ENCODE data around the gene CARNS1.
"Not testable (repeated sequence)": the region's sequence is repeated elsewhere in the genome, so short reads cannot be mapped to it uniquely, and the experiment has no call there.

The CARNS1 gene

DNA sequence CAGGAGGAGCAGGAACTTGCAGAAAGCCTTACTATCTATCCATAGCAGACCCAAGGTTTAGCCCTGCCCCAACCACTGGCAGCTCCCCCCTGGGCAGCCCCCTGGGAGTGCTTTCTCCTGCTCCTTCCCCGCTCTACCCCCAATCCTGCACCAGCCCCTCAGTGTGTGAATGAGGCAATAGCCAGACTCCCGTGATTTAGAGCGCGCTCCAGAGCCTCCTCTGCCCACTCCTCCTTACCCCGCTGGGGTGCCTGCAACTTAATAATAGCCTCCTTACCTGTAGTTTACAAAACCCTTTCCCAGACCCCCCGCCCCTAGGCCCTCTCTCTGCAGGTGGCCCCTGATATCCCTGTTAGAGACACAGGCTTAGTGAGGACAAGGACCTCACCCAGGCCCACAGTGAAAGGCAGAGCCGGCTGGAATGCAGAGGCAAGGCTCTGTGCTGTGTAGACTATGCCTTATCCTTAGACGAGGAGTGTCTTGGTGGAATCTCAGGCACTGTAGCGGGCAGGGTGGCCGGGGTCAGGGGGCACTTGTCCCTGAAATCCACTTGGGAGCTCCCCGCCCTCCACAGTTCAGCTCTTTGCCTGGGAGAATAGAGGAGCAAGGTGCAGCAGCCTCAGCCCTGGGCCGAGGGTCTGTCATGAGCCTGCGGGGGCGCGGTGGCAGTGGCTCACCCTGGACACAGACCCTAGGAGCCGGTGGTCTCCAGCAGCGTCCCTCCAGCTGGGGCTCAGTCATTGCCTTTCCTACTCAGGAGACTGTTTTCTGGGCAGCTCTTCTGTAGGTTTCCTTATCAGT lies 4.3 kb upstream of the CARNS1 start:
- no peak for DNase-seq

DNA sequence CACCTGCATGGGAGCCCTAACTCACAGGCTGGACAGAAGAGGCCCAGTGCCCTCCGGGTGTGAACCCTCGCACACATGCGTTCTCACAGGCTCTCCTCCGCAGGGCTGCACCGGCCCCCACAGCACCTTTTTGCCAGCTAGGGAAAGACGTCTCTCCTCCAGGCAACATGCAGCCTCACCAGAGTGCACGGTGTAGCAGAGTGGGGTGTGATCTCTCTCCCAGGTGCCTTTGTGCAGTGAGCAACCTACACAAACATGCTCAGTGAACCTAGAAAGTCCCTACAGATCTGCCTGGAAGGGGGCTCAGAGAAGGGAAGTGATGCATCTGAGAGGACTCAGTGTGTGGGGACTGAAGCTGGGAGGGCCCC lies 3.7 kb upstream of the CARNS1 start:
- no peak for DNase-seq

DNA sequence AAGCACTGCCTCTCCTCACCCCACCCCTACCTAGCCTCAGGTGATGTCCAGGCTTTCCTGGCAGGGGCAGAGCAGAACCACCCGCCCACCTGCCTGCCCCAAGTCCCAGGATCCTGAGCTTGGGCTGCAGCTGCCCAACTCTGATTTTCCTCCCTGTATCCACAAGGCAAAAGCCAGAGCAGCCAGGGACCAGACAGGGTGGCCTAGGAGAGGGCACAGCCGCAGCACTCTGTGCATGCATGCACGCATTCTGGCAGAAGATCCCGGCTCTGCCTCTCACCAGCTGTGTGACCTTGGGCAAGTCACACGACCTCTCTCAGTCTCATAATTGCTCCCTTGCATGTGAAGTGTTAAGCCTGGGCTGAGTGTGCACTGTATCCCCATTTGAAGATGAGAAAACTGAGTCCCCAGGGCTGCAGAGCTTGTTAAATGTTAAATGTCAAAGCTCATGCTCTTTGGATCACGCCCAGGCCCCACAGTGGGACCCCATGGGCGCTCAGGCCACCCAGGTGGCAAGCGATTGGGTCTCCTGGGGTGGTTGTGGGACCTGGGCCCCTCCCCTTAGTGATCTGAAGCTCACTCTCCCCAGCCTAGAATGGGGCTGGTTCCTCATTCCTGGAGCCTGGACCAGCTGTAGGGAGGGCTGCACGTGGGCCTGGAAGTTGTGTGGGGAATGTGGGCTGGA lies 2.8 kb upstream of the CARNS1 start:
- no peak for DNase-seq

DNA sequence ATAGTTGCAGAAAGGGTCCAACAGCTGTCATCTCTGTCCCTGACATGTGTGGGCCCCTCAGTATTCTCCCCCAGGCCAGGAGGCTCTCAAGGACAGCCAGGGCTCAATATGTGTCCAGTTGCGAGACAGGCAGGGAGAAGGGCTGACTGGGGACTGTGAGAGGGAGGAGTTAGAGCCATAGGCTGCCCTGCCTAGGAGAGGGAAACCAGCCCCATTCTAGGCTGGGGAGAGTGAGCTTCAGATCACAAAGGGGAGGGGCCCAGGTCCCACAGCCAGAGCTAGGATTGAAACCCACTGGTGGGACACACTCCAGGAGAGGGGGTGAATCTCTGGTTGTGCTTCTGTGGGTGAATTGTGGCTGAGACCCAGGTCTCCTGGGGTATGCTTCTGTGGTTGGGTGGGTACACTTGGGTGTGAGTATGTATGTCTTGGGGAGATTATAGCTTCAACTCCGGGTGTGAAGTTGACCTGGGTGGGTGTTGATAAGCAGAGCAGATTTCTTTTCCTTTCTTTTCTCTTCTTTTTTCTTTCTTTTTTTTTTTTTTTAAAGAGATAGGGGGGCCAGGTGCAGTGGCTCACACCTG lies 2.1 kb upstream of the CARNS1 start:
- no peak for DNase-seq

DNA sequence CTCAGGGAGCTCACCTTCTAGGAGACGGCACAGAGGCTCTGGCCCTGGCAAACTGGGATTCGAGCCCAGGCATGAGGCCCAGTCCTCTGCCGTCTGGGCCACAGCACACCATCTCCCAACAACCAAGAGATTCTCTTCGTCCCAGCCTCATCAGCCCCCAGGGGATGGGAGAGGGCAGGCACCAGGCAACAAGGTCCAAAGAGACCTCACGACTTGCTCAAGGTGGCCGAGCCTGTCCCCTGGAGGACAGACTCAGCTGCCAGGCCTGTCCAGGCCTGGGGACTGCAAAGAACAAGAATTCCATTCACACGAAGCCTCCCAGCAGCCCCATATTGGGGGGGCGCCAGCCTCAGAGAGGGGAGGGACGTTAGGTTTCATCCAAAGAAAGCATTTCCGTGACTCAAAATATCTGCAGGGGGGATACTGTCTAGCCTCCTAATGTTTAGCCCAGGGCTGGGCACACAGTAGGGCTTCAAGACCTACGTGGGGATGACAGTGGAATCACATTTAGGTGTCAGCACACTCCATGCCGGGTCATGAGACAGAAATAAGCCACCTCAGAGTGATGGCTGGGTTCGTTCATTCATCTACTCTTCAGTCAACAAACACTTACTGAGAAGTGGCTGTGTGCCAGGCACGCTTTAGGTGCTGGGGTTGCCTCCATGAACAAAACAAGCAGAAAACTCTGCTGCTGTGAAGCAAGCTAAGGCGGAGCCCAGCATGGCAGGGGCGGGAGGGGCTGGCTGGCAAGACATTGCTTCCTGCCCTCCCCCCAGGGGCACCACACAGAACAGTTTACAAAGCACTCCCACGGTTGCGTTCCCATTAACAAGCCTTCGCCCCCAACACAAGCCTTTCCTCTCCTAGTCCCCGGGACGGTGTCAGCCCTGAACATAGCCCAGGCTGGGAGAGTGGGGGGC lies 1.2 kb downstream of the CARNS1 start:
- peak; percentile 90 for DNase-seq

DNA sequence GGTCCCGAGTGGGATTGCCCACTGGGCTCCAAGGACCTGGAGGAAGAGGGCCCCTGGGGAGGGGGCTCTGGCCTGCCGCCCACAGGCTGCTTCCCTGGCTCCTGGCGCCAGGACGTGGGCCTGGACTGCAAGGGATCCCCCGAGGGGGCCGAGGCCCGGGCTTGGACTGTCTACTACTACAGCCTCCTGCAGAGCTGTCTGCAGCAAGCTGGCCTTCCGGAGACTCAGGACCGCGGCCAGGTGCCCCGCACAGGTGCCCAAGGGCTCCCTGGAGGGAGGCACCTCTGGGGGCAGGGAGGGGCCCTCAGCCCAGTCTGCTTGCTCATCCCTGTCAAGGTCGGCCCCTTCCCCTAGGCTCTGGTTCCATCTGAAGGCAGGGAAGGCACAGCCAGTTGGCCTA lies 1.9 kb downstream of the CARNS1 start:
- DNase-seq: no peak

DNA sequence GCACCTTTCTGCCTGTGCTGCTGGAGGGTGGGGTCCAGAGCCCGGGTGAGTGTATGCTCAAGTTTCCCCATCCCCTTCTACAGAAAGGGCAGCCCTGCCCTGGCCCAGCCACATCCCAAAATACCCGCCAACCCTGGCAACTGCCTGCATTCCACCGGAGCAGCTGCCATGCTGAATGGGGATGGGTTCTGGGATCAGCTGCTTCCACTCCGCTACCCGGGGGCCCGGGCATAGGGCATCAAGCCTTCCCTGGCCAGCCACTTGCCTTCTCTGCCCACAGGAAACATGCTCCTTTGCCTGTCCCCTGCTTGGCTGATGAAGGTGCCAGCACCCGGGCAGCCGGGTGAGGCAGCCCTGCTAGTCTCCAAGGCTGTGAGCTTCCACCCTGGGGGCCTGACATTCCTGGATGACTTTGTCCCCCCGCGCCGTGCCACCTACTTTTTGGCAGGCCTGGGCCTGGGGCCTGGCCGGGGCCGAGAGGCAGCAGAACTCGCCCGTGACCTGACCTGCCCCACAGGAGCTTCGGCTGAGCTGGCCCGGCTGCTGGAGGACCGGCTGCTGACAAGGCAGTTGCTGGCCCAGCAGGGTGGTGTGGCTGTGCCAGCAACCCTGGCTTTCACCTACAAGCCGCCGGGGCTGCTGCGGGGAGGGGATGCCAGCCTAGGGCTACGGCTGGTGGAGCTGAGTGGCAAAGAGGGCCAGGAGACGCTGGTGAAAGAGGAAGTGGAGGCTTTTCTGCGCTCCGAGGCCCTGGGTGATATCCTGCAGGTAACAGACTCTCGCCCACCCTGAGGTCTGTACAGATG lies 3.2 kb downstream of the CARNS1 start:
- DNase-seq: peak; percentile 42

DNA sequence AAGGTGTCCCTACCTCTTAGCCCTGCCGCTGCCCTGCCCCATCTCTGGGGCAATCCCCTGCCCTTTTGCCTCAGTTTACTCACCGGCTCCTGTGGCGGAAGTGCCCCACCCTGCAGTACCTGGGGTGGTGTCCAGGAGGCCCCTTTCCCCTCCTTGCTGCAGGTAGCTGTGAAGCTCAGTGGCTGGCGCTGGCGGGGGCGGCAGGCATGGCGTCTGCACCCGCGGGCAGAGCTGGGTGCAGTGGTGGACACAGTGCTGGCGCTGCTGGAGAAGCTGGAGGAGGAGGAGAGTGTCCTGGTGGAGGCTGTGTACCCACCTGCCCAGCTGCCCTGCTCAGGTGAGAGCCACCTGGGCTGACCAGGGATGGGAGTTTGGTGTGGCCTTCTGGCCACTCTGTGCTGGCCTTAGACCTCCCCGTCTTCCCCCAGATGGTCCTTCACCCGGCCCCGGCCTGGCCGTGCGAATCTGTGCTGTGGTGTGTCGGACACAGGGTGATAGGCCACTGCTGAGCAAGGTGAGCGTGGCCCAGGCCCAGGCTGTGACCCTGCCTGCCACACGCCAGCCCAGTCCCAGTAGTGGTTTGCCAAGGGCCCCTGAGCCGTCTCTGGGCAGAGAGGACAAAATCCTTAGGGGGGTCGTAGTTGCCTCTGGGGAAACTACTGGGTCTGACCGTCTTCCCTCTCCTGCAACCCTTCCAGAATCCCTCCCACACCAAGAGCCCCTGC lies 4.0 kb downstream of the CARNS1 start:
- no peak for DNase-seq

DNA sequence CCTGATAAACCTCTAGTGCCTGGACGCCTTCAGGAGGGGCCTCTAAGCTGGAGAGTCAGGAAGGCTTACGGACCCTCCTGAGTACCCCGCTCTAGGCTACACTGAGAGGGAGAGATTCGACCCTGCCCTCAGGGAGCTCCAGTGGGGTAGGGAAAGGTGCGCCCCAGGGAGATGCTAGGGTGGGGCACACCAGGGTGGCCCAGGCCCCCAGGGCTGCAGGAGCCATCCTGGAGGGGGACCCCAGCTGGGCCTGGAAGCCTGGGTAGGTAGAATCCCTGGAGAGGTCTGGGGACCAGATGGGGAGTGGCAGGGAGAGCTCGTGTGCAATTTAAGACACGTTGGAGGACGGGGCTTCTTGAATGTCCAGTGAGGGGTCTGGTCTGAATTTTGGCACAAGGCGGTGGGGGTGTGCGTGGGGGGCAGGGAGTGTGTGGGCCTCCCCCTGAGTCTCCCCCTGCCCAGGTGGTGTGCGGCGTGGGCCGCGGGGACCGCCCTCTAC lies 4.7 kb downstream of the CARNS1 start:
- DNase-seq: no peak

DNA sequence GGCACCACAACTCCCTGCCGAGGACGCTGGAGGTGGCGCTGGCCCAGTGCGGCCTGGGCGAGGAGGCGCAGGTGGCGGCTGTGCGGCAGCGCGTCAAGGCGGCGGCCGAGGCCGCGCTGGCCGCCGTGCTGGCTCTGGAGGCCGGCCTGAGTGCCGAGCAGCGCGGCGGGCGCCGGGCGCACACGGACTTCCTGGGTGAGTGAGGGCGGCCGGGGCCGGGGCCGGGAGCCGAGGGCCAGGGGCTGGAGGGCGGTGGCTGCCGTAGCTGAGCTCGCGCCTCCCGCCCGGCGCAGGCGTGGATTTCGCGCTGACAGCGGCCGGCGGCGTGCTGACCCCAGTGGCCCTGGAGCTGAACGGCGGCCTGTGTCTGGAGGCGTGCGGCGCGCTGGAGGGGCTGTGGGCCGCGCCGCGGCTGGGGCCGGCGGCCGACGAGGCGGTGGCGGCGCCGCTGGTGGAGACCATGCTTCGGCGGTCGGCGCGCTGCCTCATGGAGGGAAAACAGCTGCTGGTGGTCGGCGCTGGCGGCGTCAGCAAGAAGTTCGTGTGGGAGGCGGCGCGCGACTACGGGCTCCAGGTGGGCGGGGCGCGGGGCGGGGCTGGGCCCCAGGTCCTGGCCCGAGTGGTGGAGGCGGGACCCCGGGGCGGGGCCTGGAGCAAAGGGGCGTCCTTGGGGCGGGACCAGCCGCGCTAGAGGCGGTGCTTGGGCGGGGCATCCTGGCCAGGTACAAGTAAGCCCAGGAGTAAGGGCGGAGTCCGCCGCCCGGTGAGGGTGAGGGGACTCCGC lies 5.4 kb downstream of the CARNS1 start:
- peak; percentile 98 for DNase-seq

DNA sequence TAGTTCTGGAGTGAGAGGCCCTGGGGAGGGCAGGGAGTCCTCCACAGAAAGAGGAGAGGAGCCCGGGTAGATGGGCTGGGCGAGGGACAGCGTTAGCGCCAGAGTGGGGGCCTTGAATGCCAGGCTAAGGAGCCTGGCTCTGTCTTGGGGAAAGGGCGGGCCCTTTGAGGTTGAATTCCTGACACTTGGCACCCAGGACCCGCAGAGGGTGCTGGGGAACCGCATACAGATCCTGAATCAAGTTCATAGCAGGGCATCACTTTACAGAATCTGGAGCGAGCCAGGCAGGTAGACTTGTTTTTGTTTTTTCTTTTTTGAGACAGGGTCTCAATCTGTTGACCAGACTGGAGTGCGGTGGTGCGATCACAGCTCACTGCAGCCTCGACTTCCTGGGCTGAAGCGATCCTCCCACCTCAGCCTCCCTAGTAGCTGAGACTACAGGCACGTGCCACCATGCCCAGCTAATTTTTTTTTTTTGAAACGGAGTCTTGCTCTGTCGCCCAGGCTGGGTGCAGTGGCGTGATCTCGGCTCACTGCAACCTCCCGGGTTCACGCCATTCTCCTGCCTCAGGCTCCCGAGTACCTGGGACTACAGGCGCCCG lies 6.1 kb downstream of the CARNS1 start:
- no peak for DNase-seq

DNA sequence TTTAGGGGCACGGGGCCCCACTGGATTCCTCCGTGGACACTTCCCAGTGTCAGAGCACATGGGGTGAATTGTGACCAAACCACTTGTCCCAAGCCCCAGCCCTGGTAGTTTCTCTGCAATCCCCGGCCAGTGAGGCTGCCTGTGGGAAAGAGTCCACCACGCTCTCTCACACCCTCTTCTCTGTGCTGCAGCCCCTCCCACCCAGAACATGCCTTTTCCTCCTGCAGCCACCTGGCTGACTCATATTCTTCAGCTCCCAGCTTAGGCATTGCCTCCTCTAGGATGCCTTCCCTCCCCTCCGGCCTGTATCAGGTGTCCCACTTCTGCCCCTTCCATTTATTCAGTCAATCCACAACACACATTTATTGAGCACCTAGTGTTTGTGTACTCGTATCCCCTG lies 7.4 kb downstream of the CARNS1 start:
- DNase-seq: no peak

DNA sequence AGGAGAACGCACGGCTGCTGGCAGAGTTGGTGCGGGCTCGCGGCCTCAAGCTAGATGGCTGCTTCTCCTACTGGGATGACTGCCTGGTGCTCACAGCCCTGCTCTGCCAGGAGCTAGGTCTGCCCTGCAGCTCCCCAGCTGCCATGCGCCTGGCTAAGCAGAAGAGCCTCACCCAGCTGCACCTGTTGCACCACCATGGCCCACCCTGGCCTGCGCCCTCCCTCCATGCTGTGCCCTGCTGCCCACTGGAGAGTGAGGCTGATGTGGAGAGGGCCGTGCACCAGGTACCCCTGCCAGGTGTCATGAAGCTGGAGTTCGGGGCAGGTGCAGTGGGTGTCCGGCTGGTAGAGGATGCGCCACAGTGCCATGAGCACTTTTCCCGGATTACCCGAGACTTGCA lies 8.0 kb downstream of the CARNS1 start:
- DNase-seq: no peak

DNA sequence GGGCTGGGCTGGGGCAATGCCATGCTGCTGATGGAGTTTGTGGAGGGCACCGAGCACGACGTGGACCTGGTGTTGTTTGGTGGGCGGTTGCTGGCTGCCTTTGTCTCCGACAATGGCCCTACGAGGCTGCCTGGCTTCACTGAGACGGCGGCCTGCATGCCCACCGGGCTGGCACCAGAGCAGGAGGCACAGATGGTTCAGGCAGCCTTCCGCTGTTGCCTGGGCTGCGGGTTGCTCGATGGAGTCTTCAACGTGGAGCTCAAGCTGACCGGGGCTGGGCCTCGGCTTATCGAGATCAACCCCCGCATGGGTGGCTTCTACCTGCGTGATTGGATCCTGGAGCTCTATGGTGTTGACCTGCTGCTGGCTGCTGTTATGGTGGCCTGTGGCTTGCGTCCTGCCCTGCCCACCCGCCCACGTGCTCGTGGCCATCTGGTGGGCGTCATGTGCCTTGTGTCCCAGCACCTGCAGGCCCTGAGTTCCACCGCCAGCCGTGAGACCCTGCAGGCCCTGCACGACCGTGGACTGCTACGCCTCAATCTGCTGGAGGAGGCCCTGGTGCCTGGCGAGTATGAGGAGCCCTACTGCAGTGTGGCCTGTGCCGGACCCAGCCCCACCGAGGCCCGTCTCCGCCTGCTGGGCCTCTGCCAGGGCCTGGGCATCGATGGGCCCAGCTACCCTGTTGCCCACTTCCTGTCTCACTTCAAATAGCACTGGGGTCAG lies 8.6 kb downstream of the CARNS1 start:
- no peak for DNase-seq

DNA sequence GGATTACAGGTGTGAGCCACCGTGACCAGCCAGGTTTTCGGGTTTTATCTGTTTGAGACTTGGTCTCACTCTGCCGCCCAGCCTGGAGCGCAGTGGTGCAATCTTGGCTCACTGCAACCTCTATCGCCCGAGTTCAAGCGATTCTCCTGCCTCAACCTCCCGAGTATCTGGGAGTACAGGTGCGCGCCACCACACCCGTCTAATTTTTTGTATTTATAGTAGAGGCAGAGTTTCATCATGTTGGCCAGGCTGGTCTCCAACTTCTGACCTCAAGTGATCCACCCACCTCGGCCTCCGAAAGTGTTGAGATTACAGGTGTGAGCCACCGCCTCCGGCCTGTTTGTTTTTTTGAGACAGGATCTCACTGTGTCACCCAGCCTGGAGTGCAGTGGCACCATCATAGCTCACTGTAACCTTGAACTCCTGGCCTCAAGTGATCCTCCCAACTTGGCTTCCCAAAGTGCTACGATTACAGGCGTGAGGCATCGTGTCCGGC lies 11.9 kb downstream of the CARNS1 start:
- DNase-seq: not testable (repeated sequence)

DNA sequence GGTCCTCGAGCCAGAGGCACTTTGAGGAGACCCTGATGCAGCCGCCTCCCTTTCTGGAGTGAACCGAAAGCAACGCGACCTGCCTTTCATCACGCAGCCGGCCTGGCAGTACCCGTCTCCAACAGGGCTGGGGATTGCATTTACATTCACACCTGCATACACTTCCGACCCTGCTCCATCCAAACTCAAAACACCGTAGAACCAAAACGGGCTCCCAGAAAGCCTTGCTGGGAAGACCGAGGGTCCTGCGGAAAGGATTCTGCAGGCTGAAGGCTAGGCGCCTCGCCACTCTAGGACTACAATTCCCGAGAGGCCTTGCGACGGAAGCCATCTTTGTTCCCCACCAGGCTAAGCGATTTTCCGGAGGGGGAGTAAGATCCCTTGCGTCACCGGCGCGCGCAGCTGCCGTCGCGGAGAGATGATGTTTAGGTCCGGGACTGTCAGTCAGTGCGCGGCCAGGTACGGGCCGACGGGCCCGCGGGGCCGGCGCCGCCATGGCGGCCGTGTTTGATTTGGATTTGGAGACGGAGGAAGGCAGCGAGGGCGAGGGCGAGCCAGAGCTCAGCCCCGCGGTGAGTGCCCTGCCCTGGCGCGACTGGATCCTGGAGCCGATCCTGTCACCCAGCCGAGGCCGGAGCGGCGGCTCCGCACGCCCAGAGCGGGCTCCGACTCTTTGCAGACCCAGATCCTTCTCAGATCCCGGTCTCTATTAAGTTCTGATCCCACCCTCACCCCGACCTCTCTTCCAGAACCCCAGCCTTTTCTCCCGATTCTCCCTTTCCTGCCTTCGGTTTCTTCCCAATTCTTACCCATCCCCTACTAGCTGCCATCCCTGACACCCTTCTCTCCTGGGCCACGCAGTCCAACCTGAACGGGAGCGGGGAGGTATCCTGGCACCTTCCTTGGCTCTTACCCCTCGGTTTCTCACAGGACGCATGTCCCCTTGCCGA lies 12.8 kb downstream of the CARNS1 start, which contains the start of gene RPS6KB2:
RPS6KB2 (plus strand) TSS at position 443 of the 950 bp plus-strand sequence; CDS start at position 495, 52 bp downstream.
- DNase-seq: peak; percentile 99

DNA sequence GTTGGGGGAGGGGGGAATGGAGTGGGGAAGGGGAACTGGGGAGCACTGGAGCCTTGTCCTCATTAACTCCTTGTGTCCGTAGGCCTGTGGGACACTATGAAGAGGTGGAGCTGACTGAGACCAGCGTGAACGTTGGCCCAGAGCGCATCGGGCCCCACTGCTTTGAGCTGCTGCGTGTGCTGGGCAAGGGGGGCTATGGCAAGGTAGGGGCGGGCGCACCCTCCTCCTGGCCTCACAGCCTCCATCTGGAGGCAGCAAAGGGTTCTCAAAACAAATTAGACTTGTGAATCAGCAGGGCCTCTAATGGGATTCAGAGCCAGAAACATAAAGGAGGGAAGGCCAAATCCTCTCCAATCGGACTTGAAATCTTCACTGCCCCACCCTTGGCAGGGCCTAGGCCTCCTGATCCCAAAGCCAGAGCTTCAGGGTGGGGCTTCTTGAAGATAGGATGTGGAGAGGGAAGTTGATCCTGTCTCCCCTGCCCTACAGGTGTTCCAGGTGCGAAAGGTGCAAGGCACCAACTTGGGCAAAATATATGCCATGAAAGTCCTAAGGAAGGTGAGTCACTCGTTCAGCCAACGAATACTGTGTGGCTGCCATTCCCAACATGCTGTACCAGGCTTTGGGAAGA lies 13.7 kb downstream of the CARNS1 start:
- DNase-seq: no peak
